ENCODE results near the gene EYS.

GRCh38 chr6:64996301-64996700 is 710.7 kb downstream of the EYS start:
- no peak for TF ChIP-seq EZH2phosphoT487 (IDR thresholded peaks at IDR 0.05; ENCODE audit: insufficient read depth, low read depth)
- TF ChIP-seq EZH2 (IDR thresholded peaks at IDR 0.05; ENCODE audit: insufficient read depth, poor library complexity, severe bottlenecking), result no peak

Measured in GM23248 (cell line).